HG03135 (cell line): Measurements from ENCODE around the gene ERP27.

Experiments
- ATAC-seq: cut with Tn5 transposase; IDR thresholded peaks from one replicate; pipeline ENCODE4 v1.9.1; 2021; ENCODE audit warnings: mild to moderate bottlenecking, moderate library complexity; ENCODE audit not compliant: unreplicated experiment

ERP27 gene

GRCh38 chr12:14938301-14938700, at the start of gene ERP27:
TSS of gene ERP27 (minus strand) at chr12:14938537. CDS start at chr12:14938508, 29 bp downstream.
- no peak for ATAC-seq

GRCh38 chr12:14988035-14988434, 49.7 kb upstream of the ERP27 start:
- ATAC-seq, result no peak

DNA sequence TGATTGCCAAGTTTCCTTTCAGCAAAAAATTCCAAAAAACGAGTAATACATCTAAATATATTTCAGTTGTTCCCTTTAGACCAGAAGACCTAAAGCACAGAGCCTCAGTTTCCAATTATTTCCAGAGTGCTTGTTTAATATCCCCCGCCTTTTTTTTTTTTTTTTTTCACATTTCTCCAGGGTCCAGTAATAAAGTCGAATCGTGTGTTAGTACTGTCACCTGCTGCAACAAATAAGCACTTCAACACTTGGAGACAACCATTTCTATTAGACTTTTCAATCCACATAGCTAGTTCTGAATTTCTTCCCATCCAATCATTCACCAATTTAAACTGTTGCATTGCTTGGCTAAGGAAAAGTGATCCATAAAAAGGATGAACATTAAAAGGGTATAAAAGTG, 48.1 kb upstream of the ERP27 start:
- no peak for ATAC-seq

GRCh38 chr12:14984766-14985285, 46.5 kb upstream of the ERP27 start:
- no peak for ATAC-seq

DNA sequence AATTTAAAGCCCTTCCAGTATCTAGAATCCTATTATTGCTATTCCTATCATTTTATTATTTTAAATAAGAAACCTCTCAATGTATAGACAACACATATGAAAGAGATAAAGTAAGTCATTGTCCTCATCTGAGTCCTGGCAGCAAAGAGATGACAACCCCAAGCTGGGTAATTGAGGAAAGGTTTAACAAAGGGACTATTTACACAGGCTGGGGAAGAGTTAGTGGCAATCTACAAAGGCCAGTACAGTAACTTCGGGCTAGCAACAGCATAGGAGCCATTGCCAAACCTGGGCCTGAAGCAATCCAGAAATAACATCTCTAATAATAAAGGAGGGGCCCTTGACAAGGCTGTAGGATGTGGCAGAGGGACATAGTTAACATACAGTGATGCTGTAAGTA, 45.7 kb upstream of the ERP27 start:
- ATAC-seq, result no peak

GRCh38 chr12:14982991-14983390, 44.7 kb upstream of the ERP27 start:
- no peak for ATAC-seq

GRCh38 chr12:14982562-14982961, 44.2 kb upstream of the ERP27 start:
- ATAC-seq, result no peak

DNA sequence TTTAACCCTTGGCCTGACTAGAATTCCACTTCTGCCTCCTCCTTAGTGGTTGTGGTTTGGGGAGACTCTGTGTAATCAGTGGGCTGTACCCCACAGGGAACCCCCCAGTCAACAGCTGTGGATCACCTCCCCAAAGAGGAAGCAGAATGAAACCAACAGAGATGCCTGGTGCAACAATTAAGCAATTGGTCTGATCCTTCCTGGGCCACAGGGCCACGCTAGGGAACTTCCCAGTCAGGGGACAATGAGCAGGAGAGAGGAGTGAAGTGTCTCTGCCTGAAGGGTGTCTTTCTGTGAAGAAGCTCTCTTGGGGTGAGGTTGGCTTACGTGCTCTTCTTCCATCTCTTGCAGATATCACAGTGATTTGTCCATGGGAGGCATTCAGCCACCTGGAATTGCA, 42.7 kb upstream of the ERP27 start:
- no peak for ATAC-seq

DNA sequence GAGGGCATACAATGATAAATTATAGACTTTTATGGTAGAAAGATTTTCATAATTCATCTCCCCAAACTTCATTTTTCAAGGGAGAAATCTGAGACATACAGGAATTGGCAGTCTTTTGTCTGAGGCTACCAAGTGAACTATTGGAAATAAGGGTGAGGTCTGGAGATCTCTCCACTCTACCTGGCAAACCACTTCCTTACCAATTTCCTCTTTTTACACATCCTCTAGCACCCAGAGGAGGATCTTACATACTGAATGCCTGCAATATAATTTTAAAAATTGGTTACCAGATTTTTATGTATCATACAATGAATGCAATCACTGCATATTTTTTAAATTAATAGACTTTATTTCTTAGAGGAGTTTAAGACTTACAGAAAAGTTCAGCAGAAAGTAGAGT, 41.1 kb upstream of the ERP27 start:
- no peak for ATAC-seq

- no peak for ATAC-seq
These were observed 38.3 kb upstream of the ERP27 start for GRCh38 chr12:14976658-14977057.

DNA sequence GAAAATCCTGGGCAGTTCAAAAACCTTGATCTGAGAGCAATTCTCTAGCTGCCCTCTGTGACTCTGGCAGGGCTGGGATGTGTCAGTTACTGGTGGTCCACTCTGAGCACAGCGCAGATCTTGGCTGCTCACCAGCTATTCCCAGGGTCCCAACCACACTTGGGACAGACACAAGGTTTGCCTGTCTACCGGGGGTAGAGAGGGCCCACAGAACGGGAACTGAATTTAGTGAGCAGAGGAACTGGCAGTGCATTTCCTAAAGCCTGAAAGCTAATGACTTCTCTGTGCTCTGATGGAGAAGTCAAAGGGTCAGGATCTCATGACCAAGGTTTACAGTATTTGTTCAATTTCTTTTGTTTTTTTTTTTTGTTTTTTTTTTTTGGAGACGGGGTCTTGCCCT, 37.1 kb upstream of the ERP27 start:
- ATAC-seq, result no peak

DNA sequence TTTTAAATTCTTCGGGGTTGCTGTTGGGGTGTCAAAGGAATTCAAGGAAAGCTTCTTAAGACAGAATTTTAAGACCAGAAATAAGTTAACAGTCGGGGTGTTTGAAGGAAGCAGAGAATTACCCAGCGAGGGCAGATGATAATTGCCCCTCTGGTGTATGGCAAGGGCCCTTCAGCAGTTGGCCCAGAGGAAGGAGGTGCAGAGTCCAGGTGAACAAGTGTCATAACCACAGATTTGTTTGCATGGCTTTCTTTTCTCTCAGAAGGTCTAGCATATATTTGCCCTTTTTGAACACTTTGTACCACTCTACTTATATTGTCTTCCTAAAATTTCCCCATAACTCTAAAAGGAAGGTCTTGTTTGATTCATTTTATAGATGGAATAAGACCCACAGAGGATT, 36.3 kb upstream of the ERP27 start:
- no peak for ATAC-seq

GRCh38 chr12:14972816-14973215, 34.5 kb upstream of the ERP27 start, which contains the start of gene PDE6H:
TSS of gene PDE6H (plus strand) at chr12:14973042. CDS start at chr12:14978013, 4,971 bp downstream.
- ATAC-seq, result no peak

DNA sequence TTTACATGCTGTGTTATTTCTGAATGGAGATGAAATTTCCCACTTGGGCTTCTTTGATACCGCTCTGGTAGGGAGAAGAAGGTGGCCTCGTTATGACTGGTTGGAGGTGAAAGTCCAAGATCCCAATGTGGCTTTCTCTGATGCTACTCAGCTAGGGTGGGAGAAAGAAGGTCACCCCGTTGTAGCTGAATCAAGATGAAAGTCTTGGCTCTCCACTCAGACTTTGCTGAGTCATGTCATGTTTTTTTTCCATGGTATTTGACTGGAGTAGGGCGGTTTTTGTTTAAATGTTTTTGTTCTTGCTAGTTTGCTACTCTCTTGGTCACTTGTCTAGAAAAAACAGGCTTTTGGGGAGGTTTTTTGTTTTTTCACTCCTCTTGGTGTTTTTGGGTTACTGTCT, 32.1 kb upstream of the ERP27 start:
- ATAC-seq, result no peak

DNA sequence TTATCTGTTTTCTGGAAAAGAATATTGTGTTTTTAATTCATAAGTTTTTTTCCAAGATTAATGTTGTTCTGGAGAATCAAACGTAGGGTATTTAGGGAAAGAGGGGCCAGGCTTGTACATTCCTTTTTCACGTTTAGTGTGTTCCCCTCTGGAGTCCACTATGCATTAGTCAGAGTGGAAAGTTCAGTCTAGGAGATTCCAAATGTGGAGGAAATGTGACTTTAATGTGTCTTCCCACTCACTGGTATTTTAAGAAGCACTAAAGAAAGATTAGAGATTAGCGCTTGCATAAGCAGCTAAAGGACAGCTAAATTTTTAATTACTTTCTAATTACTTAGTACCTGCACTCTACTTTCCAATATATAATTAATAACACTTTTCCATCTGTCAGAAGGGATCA, 30.1 kb upstream of the ERP27 start:
- ATAC-seq, result no peak

- ATAC-seq, result no peak
These were observed 26.9 kb upstream of the ERP27 start for GRCh38 chr12:14965221-14965620.

DNA sequence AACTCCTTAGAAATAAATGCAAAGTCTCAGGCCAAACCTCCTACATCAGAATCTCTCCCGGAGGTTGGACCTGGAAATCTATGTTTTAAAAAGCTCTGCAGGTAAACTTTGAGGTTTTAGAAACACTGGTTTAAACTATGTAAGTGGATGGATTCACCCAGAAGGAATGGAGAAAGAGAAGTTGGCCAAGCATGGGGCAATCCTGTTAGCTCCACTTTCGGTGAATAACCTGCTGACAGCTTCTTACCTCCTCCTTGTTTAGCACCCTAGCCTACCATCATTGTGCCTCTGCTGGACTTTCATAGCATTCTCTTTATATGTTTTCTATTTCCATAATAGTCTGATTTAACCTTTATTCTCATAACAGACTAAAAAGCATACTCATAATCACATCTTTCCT, 26.1 kb upstream of the ERP27 start:
- ATAC-seq, result no peak

- no peak for ATAC-seq
These were observed 25.2 kb upstream of the ERP27 start for GRCh38 chr12:14963520-14963919.

DNA sequence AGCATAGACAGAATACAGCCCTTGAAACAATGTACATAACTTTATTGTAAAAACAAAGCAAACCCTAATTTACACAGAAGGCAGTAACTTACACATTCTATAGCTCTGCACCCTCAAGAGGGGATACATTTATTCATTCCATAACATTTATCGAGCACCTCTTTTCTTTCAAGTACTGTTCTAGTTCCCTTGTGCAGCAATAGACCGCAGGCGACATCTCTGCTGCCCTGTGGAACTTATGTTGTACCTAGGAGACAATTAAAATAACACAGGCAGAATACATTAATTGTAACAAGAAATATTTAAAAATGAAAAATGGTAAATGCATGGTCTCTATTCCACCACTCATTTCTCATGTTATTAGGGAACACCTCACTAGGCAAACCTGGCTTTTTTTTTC, 24.5 kb upstream of the ERP27 start:
- no peak for ATAC-seq

DNA sequence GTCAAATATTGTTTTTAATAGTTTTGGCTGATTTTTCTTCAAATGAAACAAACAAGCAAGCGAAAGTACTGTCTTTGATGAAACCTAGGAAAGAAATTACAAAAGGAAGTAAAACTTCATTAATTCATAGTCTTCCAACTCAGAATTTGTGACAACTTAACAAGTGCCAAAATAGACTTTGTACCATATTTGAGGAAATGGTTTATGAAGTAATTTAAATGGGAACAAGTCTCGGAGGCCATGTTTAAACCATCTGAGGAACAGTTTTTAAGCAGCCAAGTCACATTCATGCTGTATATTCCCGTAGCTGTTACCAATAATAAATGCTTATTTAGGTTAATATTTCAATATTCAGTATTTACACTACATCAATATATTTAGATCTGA, 23.8 kb upstream of the ERP27 start:
- no peak for ATAC-seq

DNA sequence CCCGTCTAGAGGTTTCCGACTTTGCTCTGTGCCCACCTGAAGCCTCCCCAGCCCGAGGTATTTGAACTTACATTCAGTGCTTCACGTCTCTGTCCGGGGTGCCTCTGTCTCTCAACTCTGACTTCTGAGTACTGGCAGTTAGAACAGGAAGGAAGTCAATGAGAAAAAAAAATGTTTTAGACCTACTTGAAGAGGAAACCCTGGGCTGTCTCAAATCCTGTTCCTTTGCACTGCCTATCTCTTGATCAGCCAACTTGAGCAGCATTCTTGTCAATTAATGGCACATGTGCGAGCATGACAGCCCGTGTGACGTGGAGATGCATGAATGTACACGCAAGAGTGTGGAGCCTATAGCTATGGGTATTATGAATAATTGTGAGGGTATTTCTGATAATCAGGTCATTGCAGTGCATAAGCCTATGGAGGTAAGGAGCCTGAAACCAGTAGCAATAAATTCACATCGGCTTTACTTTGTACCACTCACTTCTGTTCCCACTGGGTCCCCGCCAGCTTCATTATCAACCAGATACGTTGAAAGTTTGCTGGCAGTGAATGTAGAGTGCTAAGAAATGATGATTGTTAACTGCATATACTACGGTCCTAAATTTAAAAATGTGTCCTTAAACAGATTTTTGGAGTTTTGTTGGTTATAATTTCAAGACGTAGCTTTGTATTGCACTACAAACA, 23.3 kb upstream of the ERP27 start, which contains the start of gene ARHGDIB:
Gene ARHGDIB (minus strand): TSS at position 136 of the 687 bp plus-strand sequence. CDS start 10,889 bp downstream, outside the sequence.
- ATAC-seq, result peak; percentile 68

DNA sequence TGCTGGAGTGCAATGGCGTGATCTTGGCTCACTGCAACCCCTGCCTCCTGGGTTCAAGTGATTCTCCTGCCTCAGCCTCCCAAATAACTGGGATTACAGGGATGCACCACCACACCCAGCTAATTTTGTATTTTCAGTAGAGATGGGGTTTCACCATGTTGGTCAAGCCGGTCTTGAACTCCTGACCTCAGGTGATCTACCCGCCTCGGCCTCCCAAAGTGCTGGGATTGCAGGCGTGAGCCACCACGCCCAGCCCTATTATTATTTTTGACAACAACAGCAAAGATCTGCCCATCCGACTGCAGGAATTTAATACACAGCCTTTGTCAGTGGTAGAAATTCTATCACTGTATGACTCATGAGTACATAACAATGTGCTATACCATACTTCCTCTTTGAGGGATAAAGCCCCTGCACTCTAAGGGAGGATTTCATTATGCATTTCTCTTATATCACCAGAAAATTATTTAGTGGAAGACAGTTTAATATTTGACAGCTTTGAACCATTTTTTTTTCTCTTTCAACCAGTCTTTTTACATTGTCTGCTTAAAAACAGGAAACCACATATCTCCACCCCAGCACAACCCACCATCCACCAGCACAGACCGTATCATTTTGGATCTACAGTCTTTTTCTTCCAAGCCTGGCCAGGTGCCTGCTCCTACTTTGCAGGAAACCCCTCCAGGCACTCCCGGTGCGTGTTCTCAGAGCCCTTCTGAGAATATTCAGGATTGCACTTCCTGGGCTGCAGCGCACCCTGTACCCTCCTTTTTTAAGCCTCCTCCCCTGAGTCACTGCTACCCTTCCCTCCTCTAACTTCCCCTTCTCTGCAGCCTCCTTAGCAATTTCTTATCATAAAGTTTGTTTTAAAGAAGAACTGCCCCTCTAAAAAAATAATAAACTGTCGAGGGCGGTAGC, 22.5 kb upstream of the ERP27 start:
- ATAC-seq, result peak; percentile 42
